Astrocyte of the spinal cord (primary cell): ENCODE results near the gene PDE10A.

ENCODE experiments used
- DNase-seq: peaks from one replicate; pipeline ENCODE4 v3.0.0; 2011; ENCODE audit warnings: low read depth, low spot score
- H3K4me3 ChIP-seq: 2 replicates; pipeline ENCODE4 v1.5.1; 2011; ENCODE audit warnings: low read depth, mild to moderate bottlenecking, low read length, moderate library complexity
- CTCF ChIP-seq: IDR thresholded peaks from 2 replicates; pipeline ENCODE4 v1.5.1; 2012; ENCODE audit warnings: low read depth, mild to moderate bottlenecking, low read length, inconsistent platforms
- in situ Hi-C: cut with HindIII; loops from 2 replicates; pipeline ENCODE4 v1.10.0; 2017; ENCODE audit warnings: low sequenced_read_pairs

Gene PDE10A

GRCh38 chr6:165575158-165575549 lies 87.9 kb downstream of the PDE10A start:
- DNase-seq: peak; percentile 23
- TF ChIP-seq CTCF: no peak
- H3K4me3 ChIP-seq: no peak overlapping the region
- in situ Hi-C loops: no loop called here

- in situ Hi-C loops: no loop called here
- no peak overlapping the region for H3K4me3 ChIP-seq
- TF ChIP-seq CTCF: no peak
- DNase-seq: peak; percentile 44
Observed at GRCh38 chr6:165574220-165575157, 88.6 kb downstream of the PDE10A start.

- TF ChIP-seq CTCF: no peak
- in situ Hi-C loops: no loop called here
- H3K4me3 ChIP-seq: no peak overlapping the region
- DNase-seq: peak; percentile 93
Observed at GRCh38 chr6:165573671-165574070, 89.4 kb downstream of the PDE10A start.

- H3K4me3 ChIP-seq: no peak overlapping the region
- peak; percentile 38 for DNase-seq
- in situ Hi-C loops: no loop called here
- TF ChIP-seq CTCF: no peak
Observed at GRCh38 chr6:165571721-165572132, 91.3 kb downstream of the PDE10A start.

GRCh38 chr6:165571068-165571682 lies 91.9 kb downstream of the PDE10A start:
- DNase-seq: peak; percentile 59
- in situ Hi-C loops: no loop called here
- H3K4me3 ChIP-seq: no peak overlapping the region
- no peak for TF ChIP-seq CTCF

- in situ Hi-C loops: no loop called here
- no peak overlapping the region for H3K4me3 ChIP-seq
- TF ChIP-seq CTCF: no peak
- DNase-seq: no peak
Observed at GRCh38 chr6:165568326-165568725, 94.7 kb downstream of the PDE10A start.
